Hepatic stellate cell (primary cell): ENCODE data around the gene EPHB1.

Experiments
- DNase-seq: peaks from one replicate; pipeline ENCODE4 v3.0.0; 2011; ENCODE audit warnings: low spot score

Gene EPHB1

DNA sequence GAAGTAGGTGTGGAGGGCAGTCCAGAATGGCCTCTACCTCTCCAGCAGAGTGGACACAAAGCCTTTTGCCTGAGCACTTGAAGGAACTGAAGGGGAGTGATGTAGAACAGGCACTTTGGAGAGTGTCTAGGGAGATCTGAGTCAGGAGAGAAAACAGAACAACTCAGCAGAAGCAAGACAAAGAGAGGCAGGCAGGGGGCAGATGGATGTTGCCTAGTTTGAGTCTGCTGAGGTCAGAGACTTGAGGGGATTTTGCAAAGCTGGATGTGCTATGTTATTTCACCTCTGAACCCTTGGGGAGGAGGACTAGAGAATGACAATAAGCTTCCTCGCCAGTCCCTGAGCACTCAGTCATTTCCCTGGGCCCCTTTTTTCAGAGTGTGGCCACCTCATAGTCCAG is 366.4 kb downstream of the EPHB1 start:
- DNase-seq = no peak

GRCh38 chr3:135163701-135164100 is 368.6 kb downstream of the EPHB1 start:
- DNase-seq = no peak

GRCh38 chr3:135165260-135165659 is 370.2 kb downstream of the EPHB1 start:
- no peak for DNase-seq

GRCh38 chr3:135166266-135166825 is 371.3 kb downstream of the EPHB1 start:
- DNase-seq = no peak

- no peak for DNase-seq
Measured at GRCh38 chr3:135168822-135169221, 373.8 kb downstream of the EPHB1 start.

- no peak for DNase-seq
Measured at GRCh38 chr3:135169651-135170050, 374.6 kb downstream of the EPHB1 start.

DNA sequence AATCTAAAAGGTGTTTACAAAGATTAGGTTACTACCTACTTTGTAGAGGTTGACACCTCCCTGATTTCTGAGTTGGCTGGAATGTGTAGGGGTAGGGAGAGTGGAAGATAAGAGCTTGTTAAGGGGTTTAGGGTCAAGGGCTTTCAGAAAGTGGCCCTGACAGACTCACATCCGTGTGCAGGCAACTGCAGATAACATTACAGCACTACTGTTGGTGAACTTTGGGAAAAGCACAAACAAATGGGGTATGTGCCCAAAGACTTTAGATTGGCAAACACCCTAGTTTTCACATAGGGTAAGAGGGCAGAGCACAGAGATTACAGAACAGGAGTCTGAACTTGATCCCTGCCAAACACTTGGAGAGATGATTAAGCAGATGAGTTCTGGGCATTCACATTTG is 375.7 kb downstream of the EPHB1 start:
- no peak for DNase-seq

DNA sequence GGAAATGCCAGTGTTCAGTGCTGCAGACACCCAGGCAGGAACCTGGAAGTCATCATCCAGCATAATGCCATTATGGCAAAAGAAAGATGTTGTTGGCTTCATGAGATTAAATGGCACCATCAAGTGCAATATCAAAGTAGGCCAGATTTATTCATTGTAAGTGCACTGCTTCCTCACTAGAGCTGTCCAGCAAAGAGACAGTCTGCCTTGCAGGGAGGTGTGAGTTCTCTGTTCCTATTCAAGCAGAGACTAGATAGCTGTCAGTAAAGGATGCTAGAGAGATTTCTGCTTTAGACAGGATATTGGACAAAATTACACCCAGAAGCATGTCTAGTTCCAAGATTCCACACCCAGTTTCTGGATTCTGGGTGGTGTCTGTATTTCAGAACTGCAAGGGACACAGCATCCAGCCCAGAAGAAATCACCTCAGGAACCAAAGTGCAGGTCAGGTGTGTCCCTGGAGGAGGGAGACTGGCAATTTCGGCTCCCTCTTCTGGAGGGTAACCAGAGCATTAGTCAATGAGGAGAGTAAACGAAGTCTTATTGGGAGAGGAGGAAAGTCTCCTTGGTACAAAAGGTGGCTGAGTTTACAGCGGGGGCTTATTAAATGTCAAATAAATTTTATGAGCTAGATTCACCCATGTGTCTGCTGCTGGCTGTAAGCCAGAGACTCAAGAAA is 377.3 kb downstream of the EPHB1 start:
- no peak for DNase-seq

DNA sequence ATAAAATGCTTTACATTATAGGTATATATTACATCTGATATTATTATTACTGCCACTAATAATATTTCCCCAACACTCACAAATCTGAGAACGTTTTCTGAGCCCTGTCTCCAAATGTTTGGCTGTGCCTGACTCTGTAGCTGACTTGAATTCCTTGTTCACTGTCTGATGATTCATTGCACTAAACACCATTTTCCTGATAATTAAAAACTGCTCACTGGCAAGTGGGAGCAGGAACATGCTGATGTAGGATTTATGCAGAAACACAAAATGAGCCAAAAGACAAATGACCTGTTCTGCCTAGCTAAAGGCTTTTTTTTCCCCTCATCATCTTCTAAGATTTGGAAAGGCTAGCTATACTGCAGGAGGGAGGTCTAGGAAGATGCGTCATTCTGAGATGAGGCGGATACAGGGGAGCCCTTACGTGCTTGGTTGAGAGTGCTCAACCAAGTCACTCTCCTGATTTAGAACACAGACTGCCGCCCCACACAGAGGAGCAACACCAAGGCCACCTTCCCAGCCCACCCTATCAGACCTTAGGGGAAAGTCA is 380.7 kb downstream of the EPHB1 start:
- DNase-seq = no peak

DNA sequence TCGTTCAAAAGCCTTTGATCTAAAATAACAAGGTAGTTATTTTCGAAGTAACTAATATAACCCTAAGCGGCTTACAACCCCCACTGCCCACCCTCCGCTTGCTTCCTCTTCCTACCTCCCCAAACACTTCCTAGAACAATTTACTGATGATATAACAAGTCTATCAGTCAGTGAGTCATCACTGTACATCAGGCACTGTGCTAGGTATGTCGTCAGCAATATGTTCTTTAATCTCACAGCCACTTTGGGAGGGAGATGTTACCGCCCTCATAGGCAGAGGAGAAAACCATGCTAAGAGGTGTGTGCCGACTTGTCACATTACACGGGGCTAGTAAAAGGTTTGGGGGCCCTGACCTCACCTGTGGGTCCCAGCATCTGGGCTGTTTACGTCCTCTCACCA is 381.8 kb downstream of the EPHB1 start:
- no peak for DNase-seq

DNA sequence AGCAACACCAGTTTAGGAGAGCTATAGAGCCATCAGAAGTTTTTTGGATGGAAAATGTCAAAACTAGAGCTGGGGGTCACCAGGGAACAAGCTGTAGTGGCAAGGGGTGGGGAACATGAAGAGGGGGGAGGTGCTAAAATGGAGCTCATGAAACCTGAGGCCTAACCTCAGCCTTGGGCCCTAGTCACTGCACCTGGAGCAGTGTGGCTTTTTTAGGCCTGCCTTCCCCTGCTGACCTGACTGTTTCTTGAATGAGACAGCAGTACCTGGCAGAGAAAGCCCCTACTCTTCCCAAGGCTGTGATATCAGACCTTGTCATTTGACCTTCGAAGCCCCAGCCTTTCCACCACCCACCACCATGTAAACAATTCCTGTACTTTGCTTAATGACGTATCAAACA is 383.5 kb downstream of the EPHB1 start:
- no peak for DNase-seq

DNA sequence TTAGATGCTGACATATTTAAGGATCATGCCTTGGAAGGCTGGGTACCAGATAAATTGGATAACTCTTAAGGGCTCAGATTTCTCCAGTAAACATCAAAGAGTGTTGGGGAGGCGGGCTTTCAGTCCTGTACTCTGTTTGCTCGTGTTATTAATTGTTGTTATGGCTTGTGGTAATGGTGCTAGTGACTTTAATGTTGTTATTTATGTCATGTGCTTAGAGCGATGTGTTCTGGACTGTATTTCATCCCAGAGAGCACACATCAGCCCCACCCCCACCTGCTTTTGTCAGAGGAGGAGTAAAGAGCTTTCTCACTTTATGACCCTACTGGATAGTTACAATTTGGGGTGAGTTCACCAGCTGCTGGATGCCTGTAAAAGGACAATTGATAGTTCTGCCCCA is 386.3 kb downstream of the EPHB1 start:
- DNase-seq = no peak

DNA sequence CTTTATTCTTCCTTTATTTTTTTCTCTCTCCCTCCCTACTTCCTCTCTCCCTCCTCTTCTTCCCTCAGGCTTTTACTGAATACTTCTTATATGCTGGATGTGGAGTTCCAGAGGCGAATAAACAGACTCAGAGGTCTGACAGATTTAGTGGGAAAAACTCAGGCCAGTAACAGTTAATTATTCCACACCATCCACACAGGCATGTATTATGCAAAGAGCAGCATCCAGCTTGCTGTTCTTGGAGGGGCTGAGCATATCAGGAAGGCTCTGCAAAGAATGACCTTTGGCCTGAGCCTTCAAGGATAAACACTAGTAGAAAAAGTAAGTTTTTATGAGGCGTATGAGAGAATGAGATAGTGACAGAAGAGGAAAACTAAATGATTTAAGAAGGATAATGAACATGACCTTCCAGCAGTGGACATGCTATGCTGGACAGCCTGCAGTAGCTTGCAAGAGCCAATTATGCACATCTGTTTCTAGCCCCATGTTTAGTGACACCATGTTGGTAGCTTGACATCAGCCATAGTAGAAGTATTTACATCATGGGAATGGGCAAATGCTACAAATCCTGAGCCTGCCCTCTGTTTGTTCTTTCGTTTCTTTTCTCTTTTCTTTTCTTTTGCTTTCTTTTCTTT is 387.4 kb downstream of the EPHB1 start:
- DNase-seq = no peak

DNA sequence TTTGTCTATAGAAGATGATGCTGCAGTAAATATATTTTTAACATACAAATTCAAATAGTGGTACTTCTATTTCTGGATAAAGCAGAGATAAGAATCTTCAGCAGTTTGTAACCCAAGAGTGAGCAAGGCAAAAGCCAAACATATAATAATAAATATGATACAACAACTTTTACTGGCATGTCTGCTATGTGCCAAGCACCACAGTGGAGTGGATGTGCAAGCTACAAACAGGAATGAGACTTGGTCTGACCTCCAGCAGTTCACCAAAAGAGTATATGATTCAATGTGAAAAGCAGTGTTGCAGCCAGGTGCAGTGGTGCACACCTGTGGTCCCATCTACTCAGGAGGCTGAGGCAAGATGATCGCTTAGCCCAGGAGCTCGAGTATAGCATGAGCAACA is 395.6 kb downstream of the EPHB1 start:
- no peak for DNase-seq

GRCh38 chr3:135191708-135192107 is 396.6 kb downstream of the EPHB1 start:
- DNase-seq = no peak

DNA sequence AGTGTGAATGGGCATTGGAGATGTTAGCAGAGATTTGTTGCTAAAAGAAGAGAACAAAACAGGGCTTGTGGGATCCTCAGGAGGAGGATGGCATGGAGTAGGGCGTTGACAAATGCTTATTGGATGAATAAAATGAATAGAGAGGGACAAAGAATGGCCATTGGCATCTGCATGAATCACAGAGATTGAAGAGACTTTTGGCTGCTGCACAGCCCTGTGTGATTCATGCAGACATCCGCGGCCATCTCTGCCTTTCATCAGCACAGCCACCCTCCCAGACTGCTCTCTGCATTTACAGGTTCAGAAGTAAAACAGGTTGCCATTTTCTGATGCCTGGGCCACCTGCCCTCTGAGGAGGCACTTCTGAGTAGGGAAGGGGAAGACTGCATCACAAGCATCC is 397.9 kb downstream of the EPHB1 start:
- no peak for DNase-seq

GRCh38 chr3:135197246-135197645 is 402.2 kb downstream of the EPHB1 start:
- no peak for DNase-seq

DNA sequence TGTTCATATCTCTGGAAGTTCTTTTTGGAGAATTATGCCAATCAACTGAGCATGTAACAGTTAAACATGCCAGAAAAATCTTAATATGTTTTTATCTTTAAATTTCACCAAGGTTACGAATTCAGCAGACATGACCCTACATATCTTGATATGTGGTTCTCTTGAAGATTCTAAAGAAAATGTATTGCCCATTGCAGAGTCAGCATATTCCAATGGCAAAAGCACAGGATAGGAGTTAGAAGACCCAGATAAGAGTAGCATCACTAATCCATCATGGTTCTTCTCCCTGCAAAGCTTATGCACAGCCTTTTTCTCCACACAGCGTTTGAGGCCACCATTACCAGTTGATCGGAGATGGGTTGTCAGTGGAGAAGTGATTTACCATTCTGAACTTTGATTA is 402.8 kb downstream of the EPHB1 start:
- DNase-seq = no peak

- no peak for DNase-seq
Measured at GRCh38 chr3:135199137-135199536, 404.1 kb downstream of the EPHB1 start.

GRCh38 chr3:135203026-135203425 is 408.0 kb downstream of the EPHB1 start:
- DNase-seq = no peak

GRCh38 chr3:135213213-135213612 is 418.2 kb downstream of the EPHB1 start:
- no peak for DNase-seq

DNA sequence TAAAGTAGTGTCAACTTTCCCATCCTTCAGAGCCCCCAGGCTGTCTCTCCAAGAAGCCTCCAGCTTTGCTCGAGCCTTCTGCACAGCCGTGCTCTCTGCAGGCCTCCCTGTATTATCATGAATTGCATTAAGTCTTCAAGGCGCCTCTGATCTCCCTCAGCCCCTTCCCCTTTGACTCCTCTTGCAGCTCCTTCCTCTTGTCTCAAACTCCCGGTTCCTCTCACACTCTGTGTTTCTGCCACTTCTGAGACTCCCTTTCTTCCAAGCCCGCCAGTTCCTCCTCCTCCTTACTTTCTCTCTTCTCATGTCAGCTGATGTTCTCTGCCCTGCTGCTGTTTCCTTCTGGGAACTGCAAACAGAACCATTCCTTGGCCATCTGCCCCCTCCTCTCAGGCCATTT is 418.8 kb downstream of the EPHB1 start:
- DNase-seq = no peak

- DNase-seq = no peak
Measured at GRCh38 chr3:135214400-135214799, 419.3 kb downstream of the EPHB1 start.

DNA sequence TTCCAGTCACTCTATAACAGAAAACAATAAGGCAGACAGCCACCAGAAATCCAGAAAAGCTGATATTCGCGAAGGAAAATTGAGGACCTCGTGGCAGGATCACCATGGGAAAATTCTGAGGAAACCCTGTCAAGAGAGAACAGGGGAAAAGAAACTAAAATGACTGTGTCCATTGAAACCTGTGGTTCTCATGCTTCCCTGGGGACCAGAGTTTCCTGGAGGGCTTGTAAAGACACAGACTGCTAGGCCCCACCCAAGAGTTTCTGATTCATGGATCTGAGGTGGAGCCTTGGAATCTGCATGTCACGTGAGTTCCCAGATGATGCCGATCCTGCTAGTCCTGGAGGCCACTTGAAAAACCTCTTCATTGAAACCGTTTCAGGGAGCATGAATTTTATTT is 420.5 kb downstream of the EPHB1 start:
- no peak for DNase-seq
